ENCODE results near the gene C16orf95. TPM values are rescaled to one million over a fixed set of nuclear protein-coding genes. Genes with fewer than 3 reads are reported as not detected.
"Not testable (repeated sequence)": the region's sequence is repeated elsewhere in the genome, so short reads cannot be mapped to it uniquely, and the experiment has no call there.

The C16orf95 gene, protein sequence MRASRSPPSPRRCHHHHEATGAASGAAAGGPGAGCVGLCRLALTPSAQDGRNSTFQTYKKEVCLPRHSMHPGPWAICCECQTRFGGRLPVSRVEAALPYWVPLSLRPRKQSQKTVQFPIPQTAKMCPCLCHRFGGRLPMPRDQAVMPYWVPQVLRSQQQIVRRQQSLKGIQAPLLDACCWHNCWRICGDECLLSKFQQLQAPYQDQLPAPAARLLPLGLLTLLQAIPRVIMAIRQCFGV
- total RNA-seq, result 5.4 TPM

DNA sequence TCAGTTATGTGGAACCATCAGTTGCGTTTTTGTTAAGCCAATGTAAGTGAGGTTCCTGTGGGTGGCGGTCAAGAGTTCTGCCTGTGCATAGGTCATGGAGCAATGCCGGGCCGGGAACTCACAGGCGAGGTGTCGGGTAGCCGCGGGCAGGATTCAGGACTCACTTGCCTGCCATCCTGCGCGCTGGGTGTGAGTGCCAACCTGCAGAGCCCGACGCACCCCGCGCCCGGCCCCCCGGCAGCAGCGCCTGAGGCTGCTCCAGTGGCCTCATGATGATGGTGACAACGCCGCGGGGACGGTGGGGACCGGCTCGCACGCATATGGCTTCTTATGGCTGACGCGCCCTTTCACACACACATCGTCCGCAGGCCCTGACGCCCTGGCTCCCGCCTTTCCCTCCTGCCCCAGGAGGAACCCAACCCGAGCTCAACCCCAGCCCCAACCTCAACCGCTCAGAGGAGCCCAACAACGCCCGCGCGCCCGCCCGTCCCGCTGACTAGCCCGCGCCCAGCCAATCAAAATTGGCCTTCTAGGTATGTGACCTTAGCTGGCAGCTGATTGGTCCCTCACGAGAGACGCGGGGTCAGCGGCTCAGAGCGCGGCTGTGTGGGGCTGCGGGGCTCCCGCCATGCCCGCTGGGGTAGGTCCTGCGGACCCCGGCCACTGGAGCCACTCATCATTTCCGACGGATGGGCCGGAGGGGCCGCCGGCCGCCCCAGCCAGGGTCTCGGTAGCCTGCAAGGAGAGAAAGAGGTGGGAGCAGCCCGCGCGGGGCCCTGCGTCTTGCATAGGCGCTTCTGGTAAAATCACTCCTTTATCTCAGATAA lies at the start of gene C16orf95:
Gene C16orf95 (minus strand): TSS at position 470 of the 827 bp plus-strand sequence. CDS start 150 bp downstream, at position 320.
- peak; percentile 98 for DNase-seq (ENCODE audit: low spot score)
- peak; percentile 90 for ATAC-seq

DNA sequence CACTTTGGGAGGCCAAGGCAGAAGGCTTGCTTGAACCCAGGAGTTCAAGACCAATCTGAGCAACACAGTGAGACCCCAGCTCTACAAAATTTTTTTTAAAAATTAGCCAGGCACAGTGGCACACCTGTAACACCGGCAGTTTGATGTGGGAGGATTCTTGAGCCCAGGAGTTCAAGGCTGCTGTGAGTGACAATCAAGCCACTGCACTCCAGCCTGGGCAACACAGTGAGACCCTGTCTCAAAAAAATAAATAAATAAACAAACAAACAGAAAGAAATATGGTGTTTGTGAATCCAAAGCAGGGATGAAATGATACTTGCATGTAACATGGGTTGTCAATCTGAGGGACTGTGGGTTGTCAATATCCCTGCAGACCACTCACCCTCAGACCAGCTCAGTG lies 49.7 kb upstream of the C16orf95 start:
- ATAC-seq (no peak), DNase-seq (ENCODE audit: low spot score) (no peak)

DNA sequence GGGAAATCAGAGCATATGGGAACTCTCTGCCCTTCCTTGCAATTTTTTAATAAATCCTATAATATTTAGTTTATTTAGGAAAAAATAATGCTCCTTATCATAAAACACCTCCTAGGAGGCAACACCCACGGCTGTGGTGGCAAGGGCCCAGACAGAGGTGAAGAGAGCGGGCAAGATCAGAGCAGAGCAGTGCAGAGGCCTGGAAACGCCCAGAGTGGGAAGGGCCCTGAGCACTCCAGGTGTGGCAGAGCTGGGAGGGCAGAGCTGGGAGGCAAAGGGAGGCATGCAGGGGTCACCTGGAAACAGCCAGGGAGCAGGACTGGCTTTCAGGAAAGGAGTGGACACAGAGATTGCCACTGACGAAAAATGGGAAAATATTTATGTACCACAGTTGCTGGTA lies 49.1 kb upstream of the C16orf95 start:
- ATAC-seq, result no peak
- DNase-seq (ENCODE audit: low spot score), result no peak

DNA sequence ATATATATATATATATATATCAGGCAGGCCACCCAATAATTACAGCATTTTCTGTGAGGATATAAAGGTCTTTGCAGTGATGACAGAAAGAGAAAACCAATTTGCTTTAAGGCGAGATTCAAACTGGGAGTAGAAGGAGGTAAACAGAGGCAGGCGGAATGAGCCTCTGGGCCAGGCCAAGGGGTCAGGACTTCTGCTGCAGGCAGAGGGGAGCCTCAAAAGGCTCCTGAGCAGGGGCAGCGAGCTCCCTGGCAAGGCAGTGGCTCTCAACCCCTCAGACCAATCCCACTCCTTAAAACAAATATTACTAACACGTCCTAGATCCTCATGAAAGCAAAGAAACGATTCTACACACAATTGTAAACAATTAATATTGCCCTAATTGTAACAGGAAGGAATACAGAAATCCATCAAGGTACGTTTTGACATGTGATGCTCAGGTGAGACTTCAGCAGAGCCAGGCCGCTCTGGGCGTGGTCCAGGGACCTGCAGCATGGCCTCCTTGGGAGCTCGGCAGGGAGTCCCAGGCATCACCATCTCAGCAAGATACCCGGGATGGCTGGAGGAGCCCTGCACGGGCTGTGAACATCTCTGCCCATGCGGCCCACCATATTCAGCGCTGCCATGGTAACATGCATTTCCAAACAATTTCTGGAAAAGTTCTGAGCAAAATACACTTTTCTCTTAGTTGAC lies 48.0 kb upstream of the C16orf95 start:
- ATAC-seq, result no peak

DNA sequence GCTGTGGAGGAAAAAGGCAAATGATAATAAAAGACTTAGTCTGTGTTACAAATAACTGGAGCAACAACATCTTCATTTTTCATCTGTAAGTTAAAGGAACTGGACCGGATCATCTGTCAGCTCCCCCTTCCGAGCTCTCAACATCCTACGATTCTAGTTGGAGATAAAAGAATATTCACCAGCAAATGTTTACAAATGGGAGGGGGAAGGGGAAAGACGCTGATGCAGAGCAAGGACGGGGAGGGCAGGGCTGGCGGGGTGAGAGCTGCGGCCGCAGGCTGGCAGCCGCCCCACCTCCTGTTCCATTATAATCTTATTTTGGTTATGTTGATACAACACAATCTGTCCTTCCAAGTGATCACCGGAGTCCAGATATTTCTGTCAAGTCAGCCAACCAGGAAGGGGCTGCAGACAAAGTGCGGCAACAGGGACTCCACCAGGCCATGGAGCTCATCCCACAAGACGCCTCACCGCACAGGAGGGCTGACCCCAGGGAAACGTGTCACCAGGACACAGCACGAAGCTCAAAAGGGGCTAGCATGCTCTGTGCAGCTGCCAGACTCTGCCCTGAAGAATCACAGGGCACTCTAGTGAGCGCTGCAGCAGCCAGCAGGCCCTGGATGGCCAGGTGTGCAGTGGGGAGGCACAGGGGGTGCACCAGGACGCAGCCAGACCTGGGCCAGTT lies 46.7 kb upstream of the C16orf95 start:
- ATAC-seq (peak; percentile 54), DNase-seq (ENCODE audit: low spot score) (no peak)

More for the DNA sequence above, 48.0 kb upstream of the C16orf95 start:
- no peak for DNase-seq (ENCODE audit: low spot score)

DNA sequence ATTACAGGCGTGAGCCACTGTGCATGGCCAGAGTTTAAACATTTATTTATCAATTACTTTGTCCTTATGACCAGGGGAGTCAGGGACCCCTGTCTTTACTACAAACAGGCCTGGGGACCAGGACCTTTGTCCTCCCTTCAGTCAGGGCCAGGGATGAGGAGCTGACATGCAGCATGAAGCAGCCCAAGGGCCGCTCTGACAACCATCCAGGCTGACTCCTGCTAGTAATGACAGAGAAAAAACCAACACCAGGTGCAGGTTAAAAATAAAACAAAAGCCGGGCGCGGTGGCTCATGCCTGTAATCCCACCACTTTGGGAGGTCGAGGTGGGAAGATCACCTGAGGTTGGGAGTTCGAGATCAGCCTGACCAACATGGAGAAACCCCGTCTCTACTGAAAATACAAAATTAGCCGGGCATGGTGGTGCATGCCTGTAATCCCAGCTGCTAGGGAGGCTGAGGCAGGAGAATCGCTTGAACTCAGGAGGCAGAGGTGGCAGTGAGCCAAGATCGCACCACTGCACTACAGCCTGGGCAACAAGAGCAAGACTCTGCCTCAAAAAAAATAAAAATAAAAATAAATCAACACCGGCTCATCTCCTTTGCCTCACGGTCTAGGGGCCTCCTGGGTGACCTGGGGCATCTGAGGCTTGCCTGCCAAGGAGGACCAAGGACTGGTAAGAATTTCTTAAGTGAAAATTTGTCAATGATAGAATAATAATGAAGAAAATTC lies 45.8 kb upstream of the C16orf95 start:
- DNase-seq (ENCODE audit: low spot score), result not testable (repeated sequence)

DNA sequence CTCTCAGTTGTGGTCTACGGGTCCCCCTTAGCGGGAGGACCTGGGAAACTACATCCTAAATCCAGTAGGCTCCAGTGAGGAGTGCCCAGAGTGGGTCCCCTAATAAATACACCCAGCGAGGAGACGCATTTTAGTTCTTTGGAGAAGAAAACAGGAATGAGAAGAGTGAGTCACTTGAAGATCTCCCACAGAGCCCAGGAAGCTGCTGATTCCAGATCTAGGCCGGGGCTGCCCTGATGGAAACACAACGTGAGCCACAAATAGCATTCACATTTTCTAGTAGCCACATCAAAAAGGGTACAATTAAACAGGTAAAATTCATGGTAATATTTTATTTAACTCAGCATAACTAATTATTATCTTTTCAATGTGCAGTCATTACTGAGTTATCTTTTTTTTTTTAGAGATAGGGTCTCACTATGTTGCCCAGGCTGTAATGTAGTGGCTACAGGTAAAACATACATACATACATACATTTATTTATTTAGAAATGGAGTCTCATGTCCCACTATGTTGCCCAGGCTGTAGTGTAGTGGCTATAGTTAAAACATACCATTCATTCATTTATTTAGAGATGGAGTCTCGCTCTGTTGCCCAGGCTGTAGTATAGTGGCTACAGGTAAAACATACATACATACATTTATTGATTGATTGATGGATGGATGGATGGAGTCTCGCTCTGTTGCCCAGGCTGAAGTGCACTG lies 44.9 kb upstream of the C16orf95 start:
- no peak for ATAC-seq
- no peak for DNase-seq (ENCODE audit: low spot score)

More for the DNA sequence above, 45.8 kb upstream of the C16orf95 start:
- not testable (repeated sequence) for ATAC-seq

DNA sequence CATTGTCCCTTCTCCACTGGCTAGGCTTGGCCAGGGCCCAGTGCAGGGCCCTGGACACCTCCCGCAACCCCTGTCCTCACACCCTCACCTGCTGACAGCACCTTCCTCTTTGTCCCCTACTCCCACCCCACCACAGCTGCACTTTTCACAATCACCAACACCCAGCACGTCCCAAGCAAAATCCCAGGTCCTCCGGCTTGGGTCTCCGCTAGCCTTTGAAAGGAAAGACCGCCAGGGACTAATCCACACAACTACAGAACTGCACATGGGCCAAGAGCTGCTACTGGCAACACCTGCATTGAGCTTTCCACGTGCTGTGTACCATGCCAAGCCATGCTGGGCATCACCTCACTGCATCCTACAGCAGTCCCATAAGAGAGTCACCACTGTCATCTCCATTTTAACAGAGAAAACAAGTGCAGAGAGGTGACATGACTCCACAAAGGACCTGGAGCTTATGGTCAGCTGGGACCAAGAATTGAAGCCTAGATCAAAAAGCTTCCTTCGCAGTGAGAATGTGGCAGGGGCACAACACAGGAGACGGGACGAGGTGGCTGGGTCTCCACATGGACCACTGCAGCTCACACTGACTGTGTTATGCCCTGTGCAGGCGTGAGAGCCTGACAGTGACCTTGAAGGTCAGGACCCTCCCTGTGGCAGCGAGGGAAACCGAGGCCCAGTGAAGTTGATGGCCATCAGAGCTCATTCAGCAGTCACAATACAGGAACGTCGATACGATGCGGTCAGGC lies 43.8 kb upstream of the C16orf95 start:
- ATAC-seq (no peak), DNase-seq (ENCODE audit: low spot score) (no peak)

DNA sequence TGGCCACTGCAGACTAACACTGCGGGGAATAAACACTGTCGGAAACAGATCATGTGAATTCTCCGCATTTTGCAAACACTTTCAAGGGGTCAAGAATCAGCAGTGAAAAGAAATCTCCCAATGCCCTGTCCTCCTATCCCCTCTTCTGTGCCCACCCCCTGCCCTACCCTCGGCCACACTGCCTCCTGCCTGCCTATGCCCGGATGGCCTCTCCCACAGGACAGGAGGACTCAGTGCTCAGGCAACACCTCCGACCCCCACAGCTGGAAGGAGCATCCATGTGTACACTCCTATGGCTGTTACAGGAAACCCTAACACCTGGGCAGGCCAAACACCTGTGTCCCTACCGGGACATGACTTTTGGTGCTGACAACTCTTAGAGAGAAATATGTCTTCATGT lies 41.9 kb upstream of the C16orf95 start:
- no peak for DNase-seq (ENCODE audit: low spot score)
- ATAC-seq, result no peak

DNA sequence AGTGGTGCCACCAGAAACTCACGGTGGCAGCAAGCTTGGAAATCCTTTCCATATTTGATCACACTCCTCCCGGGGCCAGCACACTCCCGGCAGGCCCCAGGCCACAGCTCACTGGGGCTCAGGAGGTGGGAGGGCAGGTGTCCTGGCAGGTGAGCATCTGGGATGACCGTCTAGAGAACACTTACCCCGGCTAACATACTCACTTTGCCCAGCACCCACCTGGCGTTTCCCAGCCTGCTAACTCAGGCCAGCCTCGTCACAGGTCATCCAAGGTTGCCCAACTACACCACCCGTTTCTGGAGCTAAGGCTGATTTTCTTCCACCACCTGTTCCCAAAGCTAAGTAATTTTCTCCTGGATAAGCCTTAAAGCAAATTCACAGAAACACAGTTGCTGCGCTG lies 41.5 kb upstream of the C16orf95 start:
- no peak for DNase-seq (ENCODE audit: low spot score)
- no peak for ATAC-seq

DNA sequence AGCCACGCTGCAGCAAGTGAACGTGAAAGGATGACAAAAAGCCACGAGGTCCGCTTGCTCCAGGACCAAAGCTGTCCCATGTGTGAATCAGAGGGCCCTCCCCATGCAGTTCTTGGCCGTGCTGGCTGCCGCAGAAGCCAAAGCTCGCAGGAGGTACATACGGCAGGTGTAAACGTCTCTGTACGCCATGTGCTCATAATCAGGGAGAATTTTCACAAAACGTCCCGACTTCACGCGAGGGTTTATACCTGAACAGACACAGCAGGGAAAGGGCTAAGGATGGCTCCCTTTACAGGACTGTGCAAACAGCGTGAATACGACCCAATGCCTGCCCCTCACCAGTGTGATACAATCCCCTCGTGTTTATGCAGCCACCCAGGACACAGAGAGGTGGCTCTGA lies 41.1 kb upstream of the C16orf95 start:
- no peak for DNase-seq (ENCODE audit: low spot score)
- no peak for ATAC-seq

DNA sequence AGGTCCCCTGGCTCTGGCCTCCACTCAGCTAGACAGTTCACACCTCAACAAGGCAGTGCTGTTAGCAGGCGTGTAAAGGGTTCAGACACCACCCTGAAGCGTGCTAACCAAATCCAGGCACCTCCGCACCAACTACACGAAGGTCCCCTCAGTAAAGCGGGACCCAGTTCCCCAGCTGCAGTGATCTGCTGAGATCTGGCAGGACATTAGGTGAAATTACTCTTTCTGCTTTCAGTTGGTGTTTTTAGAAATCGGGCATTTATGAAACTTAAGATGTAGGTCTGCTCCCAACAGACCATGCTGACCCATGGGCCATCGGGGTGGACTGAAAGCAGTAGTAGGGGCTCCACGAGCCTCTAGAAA lies 39.3 kb upstream of the C16orf95 start:
- ATAC-seq, result no peak
- DNase-seq (ENCODE audit: low spot score), result no peak

DNA sequence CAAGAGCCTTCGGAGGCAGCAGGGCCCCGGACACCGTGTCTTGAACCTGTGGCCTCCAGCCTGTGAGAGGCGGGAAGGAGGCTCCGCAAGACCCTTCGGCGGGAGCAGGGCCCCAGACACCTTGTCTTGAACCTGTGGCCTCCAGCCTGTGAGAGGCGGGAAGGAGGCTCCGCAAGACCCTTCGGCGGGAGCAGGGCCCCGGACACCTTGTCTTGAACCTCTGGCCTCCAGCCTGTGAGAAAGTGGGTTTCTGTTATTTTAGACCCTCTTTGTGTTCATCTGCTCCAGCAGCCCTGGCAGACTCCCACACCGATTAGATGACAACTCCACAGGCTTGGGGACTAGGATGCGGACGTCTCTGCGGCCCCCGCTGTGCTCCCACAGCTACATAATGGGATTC lies 36.4 kb upstream of the C16orf95 start:
- DNase-seq (ENCODE audit: low spot score), result no peak
- no peak for ATAC-seq

DNA sequence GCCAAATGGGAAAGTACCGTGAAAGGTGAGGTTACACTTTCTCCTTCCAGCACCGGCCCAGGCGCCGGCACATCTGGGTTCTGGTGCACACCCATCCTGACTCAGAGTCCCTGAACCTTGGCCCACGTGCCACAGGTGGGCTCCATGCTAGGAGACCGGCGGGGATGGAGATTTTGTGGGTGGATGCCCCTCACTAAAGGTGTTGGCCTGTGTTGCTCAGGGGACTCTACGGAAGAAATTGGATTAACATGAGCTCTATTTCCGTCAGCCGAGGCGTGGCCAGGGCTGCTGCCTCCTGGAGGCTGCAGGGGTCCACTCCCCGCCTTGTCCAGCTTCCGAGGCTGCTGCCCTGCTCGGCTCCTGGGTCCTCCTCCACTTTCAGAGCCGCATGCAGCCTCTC lies 35.6 kb upstream of the C16orf95 start:
- DNase-seq (ENCODE audit: low spot score), result no peak
- ATAC-seq, result no peak

DNA sequence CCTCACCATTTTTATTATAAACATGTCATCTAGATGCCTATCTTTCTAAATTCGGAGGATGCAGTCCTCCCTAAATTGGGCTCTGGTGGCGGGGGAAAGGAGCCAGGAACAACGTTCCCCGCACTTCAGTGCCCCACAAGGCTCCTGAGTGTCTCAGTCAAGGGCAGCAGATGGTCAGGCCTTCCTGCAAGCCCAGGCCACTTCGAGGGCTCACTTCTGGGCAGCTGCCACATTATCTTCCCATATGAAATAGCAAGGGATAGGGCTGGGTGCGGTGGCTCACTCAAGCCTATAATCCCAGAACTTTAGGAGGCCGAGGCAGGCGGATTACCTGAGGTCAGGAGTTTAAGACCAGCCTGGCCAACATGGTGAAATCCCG lies 34.1 kb upstream of the C16orf95 start:
- ATAC-seq (no peak), DNase-seq (ENCODE audit: low spot score) (no peak)

DNA sequence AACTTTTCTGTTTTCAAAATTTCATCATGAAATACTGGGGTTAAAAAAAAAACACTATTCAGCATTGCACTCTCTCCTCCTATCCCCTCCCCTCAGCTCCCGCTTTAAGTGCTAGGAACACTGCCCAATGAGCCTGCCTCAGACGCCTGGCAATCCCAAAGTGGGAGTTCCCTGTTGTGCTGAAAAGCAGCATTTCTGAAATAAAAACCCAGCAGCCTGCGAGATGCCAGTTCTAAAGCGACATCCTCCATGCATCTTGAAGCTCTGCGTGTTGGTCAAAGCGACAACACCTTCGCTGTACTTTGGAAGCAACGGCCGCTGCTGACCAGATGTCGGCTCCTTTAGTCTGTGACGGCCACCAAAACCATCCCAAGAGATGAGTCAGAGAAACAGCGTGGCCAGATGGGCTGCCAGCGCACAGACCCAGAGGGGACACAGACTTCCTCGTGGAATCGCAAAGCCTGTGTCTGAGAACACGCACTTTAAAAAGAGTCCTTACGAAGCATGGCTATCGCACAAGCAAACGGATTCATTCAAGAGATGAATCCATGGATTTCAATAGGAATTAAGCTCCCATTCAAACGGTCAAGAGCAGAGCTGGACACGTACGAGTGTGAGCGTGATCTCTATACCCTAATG lies 33.6 kb upstream of the C16orf95 start:
- no peak for ATAC-seq
- DNase-seq (ENCODE audit: low spot score), result no peak

DNA sequence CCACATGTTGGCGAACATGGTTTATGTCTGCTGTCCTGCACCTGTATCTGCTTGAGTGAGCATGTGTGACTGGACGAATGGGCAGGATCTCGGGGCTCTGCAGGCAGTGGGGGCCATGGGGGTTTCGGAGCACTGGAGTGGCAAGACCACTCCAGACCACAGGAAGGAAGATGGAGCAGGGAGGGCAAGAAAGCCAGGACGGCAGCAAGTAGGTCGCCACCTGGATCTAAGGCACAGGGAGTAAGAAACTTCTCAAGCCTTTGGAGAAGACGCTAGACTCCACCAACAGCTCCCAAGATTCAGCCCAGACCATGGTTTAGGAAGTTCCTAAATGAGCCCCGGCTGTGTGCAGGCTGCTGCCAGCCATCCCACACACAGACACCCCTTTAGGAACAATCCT lies 32.8 kb upstream of the C16orf95 start:
- ATAC-seq (no peak), DNase-seq (ENCODE audit: low spot score) (no peak)

DNA sequence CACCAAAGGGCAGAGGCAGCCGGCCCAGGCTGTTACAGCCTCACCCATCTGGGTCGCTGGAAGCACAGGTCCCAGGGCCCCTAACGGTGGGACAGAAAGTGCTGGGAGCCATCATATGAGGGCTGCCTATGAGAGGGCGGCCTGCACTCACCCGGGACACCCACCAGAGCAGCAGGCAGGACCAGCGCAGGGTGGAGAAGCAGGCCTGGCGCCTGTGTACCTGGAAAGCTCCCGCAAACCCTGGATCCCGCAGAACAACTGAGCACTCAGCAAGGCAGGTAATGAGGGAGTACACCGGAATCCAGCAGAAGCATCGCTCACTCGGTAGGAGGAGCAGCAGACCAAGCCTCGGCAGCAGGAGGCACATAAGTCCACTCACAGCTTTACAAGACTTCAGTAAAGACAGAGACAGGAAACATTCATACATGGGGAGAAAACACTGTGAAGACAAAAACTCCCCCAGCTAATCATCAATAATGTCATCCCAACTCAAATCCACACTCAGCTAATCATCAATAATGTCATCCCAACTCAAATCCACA lies 31.5 kb upstream of the C16orf95 start:
- ATAC-seq (no peak), DNase-seq (ENCODE audit: low spot score) (no peak)

All from left lobe of liver (tissue), 2 donors.